NK-92 (cell line): ENCODE measurements around the gene PC.

Experiments used
- DNase-seq: peaks from one replicate; lab custom pipeline; 2025; ENCODE audit not compliant: unreplicated experiment; lab: John Stamatoyannopoulos, UW

Gene PC

GRCh38 chr11:66885950-66886440 is 72.2 kb downstream of the PC start:
- no peak for DNase-seq

GRCh38 chr11:66885469-66885868 is 72.7 kb downstream of the PC start:
- no peak for DNase-seq

DNA sequence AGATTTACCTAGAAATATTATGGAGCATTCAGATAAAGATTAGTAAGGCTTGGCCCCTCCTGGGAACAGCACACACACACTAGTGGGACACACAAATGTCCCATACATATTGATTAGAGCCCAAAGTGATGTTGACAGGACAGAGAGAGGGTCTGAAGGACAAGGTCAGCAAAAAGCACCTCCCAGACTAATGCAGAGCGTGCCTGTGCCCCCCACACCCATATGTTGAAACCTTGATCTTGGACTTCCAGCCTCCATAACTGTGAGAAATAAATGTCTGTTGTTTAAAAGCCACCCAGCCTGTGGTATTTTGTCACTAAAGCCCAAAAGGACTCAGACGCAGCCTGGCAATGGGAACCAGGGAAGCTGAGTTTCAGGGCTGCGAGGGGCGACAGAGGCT is 73.7 kb downstream of the PC start:
- DNase-seq = no peak

DNA sequence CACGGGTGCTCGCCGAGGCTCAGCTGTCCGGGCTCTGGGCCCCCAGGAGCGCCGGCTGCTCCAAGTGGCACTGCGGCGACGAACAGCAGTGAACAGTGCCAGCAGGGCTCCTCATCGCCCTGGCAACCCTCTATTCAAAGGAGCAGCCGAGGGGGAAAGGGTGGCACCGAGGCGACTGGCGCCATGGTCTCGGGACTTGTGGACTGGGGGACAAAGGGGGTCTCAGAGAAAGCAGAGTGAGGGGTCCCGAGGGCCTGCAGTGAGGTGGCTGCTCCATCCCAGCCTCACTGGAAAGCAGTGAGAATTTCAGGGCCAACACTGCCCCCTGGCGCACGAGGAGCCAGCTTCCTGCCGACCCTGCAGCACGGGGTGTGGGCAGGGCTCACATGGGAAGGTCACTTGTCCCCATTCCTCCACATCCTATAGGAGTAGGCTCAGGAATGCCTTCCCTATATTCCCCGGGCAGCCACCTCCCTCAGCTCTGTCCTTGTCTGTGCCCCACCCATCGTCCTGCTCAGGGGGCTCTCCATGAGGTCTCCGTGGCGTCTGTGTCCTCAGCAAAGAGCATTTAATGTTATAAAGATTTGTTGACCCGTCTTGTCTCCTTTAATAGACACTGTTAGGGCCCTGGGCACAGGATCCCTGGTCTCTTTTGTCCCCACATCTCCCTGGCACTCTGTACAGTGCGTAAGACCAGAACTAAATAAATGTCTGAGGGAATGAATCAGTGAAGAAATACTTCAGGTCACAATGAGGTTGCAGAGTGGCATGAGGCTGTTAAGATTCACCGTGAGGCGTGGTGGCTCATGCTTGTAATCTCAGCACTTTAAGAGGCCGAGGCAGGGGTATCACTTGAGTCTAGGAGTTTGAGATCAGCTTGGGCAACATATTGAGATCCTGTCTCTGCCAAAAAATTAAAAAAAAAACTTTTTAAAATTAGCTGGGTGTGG is 74.9 kb downstream of the PC start:
- DNase-seq = no peak

DNA sequence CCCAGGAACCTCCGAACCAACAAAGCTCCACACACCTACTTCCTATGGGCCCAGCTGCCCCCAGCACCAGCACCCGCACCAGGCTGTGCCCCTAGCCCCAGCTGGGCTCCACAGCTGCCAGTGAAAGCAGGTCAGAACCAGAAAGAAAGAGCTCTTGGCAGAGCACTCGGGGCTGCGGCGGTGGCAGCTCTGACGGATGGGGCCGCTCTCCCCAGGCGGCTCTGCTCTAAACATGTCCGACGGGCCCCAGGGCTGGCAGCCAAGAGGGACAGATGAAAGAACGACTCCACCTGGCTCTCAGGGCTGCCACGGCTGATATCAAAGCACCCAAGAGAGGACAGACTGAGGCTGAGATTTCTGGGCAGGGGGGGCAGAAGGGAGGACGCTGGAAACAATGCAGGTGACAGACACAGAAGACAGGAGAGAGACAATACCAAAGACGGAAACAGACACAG is 75.6 kb downstream of the PC start:
- no peak for DNase-seq

- no peak for DNase-seq
Observed at GRCh38 chr11:66881927-66882452, 76.2 kb downstream of the PC start.

DNA sequence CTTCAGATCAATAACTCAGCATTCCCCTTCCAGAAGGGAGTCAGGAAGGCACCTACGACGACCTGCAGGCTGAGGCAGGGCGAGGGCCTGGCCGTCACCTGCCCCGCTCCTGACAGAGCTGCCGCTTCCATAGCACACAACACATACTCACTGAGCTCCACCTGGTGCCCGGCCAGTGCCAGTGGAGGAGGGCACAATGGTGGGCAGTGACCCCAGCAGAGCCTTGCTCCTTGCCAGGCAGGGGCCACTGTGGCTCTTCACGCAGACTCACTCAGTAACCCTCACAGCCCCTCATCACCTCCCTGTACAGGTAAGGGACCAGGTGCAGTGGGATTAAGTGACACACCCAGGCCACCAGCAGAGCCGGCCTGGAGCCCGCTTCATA is 76.7 kb downstream of the PC start:
- no peak for DNase-seq

DNA sequence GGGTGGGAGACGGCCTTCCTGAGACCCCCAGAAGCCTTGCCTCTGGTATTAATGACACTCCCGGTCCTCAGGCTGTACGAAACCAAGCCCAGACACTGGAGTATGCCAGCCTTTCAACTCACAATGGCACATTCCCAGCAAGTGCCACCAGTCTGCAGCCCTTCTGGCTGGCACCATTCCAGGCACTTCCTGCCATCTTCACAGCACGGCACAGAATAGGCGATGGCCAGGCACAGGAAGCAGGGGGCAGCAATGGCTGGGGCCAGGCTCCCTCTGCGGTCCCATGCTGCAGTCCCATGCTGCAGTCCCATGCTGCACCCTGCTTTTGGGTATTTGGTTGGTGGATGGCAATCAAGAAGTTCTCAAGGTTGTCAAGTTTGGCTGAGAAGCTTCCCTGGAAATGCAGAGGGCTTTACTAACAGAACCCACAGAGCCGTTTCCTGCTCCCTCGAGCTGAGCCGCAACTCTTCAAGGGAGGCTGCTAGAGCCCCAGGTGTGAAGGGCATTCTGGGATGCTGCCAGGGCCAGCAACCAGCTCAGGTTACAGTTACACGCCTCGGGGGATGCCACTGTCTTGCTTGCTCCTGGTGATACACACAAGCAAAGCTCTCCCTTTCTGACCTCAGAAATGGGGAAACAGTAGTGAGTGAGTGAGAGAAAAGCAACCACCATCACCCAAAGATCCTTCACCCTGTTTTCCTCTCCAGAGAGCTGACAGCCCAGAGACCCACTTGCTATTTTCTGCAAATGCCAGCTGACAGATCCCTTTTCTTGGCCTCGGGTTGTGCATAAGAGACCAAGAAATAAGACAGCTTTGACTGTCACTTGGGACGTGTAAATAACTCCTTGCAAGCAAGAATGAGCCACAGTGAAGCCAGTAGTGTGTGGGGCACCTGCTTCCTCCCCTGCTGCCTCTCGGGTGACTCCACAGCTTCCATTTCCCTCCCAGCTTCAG is 77.4 kb downstream of the PC start:
- no peak for DNase-seq

GRCh38 chr11:66879999-66880398 is 78.2 kb downstream of the PC start:
- no peak for DNase-seq

GRCh38 chr11:66879583-66879982 is 78.6 kb downstream of the PC start:
- DNase-seq = no peak

GRCh38 chr11:66879000-66879399 is 79.2 kb downstream of the PC start:
- DNase-seq = no peak

DNA sequence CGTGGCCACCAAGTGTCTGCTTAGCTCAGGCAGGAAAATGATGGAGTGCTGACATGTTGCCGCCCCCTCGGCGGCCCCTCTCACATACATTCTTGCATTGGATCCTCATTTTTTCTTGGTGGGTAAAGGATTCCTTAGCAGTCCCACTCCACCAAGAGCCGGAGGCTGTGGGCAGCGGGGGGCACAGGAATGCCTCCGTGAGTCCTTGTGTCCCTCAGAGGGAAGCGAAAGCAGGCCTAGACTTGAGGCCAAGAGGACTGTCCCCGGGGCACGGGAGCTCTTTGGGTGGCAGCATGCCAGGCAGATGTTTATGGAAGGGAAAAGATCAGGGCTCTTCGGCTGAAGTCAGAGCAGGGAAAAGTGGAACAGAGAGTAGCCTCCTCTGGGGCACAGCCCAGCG is 79.7 kb downstream of the PC start:
- no peak for DNase-seq

DNA sequence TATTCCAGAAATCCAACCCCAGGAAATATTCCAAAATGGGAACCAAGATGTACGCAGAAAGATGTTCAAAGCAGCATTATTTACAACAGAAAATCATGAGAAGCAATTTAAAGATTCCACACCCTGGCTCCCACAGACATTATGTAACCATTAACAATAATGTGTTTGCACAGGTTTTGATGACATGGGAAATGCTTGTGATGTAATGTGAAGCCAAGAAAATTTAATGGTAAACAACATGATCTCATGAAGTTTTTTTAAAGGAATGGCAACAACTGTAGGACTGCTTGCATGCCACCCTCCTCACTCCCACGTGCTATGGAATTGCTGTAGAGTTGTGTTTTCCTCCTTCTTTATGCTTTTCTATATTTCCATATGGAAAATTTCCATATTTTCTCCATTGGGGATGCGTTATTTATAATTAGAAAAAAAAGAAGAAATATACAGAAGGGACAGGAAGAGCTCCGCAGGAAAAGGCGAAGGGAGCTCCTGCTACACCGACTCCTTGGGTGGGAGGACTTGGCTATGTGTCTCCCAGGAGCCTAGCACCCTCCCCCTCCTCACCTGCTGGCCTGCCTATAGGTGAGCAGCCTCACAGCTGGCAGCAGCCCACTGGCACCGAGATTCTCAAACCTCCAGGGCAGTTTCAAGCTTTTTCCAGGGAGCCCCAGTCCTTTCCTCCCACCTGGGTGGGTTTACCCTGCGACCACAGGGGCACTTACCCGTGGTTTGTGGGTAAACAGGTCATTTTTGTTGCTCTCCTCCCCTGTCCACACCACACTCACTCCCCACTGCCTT is 80.4 kb downstream of the PC start:
- DNase-seq = no peak

GRCh38 chr11:66875378-66875777 is 82.8 kb downstream of the PC start:
- DNase-seq = no peak

DNA sequence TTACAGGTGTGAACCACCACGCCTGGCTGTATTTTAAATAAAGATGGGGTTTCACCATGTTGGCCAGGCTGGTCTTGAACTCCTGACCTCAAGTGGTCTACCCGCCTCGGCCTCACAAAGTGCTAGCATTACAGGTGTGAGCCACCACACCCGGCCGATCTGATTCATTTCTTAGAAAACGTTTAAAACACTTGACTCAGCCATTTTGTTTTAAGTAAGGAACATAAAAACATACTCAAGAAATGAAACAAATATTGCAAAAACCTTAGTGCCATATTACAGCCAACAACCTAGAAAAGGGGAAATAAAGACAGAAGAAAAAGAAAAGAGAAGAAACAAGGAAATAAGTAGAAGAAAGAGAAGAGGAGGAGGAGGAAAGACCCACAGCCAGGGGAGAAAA is 84.0 kb downstream of the PC start:
- no peak for DNase-seq

GRCh38 chr11:66871521-66871901 is 86.7 kb downstream of the PC start:
- no peak for DNase-seq

GRCh38 chr11:66870616-66871520 is 87.3 kb downstream of the PC start:
- no peak for DNase-seq

DNA sequence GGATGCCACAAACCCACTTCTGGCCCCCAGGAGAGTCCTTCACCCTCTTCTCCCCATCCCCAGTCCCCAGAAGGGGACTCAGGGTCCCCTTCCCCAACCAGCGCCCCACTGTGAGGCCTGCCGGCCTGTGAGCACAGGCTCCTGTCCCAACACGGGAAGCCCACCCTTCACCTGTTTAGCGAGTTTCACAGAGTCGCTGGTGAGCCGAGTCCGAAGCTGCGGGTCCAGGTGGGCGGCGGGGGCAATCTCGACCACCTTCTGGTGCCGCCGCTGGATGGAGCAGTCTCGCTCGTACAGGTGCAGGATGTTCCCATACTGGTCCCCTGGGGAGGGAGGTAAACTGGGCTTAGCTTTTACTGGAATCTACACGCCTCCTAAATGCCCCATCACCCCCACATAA is 88.1 kb downstream of the PC start:
- no peak for DNase-seq

DNA sequence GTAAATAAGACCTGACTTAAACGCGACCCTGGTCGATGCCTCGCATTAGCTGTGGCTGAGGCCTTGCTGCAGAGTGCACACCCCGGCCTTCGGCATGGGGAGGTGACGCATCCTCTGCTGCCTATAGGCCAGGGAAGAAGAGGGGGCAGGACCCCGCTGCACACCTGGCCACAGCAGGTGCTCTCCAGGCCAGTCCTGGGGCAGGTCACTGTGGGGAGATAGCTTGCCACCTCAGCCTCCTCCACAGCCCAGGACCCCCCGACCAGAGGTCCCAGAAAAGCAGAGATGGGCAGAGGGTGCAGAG is 88.7 kb downstream of the PC start:
- DNase-seq = no peak
